GM21447 (cell line): ENCODE measurements around the gene TMC2.
"Not testable (repeated sequence)": the region's sequence is repeated elsewhere in the genome, so short reads cannot be mapped to it uniquely, and the experiment has no call there.

Experiments
- ATAC-seq: cut with Tn5 transposase; IDR thresholded peaks from one replicate; pipeline ENCODE4 v1.9.1; 2021; ENCODE audit not compliant: unreplicated experiment

The TMC2 gene, protein sequence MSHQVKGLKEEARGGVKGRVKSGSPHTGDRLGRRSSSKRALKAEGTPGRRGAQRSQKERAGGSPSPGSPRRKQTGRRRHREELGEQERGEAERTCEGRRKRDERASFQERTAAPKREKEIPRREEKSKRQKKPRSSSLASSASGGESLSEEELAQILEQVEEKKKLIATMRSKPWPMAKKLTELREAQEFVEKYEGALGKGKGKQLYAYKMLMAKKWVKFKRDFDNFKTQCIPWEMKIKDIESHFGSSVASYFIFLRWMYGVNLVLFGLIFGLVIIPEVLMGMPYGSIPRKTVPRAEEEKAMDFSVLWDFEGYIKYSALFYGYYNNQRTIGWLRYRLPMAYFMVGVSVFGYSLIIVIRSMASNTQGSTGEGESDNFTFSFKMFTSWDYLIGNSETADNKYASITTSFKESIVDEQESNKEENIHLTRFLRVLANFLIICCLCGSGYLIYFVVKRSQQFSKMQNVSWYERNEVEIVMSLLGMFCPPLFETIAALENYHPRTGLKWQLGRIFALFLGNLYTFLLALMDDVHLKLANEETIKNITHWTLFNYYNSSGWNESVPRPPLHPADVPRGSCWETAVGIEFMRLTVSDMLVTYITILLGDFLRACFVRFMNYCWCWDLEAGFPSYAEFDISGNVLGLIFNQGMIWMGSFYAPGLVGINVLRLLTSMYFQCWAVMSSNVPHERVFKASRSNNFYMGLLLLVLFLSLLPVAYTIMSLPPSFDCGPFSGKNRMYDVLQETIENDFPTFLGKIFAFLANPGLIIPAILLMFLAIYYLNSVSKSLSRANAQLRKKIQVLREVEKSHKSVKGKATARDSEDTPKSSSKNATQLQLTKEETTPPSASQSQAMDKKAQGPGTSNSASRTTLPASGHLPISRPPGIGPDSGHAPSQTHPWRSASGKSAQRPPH

DNA sequence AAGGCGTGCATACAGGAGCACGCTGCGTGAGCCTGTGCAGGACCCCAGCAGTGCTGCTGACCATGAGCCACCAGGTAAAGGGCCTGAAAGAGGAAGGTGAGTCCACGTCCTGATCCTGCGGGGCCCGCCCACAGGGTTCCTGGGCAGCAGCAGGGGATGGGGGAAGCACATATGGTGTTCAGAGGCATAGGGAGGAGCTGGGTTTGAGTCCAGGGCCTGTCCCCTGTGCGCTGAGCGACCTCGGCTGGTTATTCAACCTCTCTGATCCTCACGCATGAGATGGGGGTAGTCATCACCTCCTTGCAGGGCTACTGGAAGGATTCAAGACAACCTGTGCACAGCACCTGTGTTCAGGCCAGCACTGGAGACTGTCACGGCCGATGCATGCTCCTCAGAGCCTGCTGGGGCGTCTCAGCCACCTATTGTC, at the start of gene TMC2:
TSS of gene TMC2 (plus strand) at position 14 of the 427 bp plus-strand sequence. CDS start at position 63, 49 bp downstream.
- no peak for ATAC-seq

- ATAC-seq = not testable (repeated sequence)
Measured at GRCh38 chr20:2502808-2503384, 33.5 kb upstream of the TMC2 start.

GRCh38 chr20:2504803-2505202, 31.6 kb upstream of the TMC2 start:
- not testable (repeated sequence) for ATAC-seq

DNA sequence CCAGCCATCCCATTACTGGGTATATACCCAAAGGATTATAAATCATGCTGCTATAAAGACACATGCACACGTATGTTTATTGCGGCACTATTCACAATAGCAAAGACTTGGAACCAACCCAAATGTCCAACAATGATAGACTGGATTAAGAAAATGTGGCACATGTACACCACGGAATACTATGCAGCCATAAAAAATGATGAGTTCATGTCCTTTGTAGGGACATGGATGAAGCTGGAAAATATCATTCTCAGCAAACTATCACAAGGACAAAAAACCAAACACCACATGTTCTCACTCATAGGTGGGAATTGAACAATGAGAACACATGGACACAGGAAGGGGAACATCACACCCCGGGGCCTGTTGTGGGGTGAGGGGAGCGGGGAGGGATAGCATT, 29.9 kb upstream of the TMC2 start:
- not testable (repeated sequence) for ATAC-seq

DNA sequence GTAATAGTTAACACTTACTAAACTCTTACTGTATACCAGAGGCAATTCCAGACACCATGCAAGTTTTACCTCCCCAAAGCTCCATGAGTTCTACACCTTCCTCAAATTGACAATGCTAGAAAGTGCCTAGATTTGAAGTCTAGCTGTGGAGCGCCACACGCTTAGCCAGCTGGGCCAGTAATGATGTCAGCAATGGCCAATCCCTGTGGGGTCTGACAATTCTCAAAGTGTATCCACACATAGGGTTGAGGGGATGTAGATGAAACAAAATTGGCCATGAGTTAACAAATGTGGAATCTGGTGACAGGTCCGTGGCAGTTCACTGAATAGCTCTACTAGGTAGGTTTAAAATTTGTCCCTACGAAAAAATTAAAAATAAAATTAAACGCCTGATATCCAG, 28.9 kb upstream of the TMC2 start:
- no peak for ATAC-seq

GRCh38 chr20:2507875-2508630, 28.3 kb upstream of the TMC2 start:
- peak; percentile 8 for ATAC-seq

DNA sequence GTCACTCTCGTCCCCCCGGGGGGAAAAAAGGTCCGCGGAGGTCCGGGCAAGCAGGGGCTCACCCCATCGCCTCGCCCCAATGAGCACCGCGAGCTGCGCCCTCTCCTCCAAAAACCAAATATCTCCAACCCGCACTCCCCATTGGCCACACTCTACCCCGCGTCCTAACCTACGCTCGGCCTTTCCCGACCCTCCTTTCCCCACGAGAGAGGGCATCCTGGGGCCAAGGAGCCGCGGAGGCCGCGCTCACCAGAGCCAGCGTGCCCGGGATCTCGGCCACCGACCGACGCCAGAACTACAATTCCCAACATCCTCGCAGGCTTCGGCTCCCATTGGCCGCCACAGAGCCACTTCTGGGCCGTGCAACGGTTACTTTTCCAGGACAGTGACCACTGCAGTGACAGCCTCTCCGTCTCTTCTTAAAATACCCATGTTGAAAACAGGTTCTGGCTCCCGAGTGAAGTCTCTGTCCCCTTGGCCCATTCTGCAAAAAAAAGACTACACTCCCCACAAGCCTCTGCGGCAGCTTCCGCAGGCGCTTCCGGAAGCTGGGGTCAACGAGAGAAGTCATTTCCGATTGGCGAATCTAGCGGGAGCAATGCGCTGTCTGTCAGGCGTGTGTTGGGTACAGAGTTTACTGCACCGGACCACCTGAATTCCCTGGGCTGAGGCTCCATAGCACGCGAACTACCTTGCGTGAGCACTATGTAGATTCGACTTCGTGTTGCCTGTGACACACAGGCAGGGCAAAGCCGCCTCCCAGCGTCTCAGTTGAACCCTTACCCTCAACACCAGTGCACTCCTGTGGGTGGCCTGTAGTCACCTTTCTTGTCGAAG, 27.5 kb upstream of the TMC2 start, which contains the start of gene ZNF343:
TSS of gene ZNF343 (minus strand) at position 285 of the 837 bp plus-strand sequence. CDS start 15,020 bp downstream, outside the sequence.
- ATAC-seq = peak; percentile 96

GRCh38 chr20:2509468-2509781, 26.9 kb upstream of the TMC2 start:
- no peak for ATAC-seq

- no peak for ATAC-seq
Measured at GRCh38 chr20:2509794-2510193, 26.6 kb upstream of the TMC2 start.

DNA sequence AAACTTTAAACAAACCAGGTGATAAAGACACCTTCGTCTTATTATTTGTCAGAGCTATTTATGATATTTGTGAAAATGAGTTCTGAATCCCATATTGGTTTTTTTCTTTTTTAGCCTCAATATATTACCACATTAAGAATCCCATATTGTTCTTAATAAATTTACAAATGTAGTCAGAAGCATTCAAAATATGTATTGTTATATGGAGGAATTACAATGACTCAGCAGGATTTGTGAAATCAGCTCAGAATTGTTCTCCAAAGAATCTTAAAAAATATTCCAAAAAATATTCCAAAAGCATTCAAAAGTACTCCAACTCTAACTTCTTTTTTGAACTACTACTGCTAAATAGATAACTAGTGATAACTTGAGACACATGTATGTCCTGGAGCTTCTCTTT, 21.2 kb upstream of the TMC2 start:
- no peak for ATAC-seq

DNA sequence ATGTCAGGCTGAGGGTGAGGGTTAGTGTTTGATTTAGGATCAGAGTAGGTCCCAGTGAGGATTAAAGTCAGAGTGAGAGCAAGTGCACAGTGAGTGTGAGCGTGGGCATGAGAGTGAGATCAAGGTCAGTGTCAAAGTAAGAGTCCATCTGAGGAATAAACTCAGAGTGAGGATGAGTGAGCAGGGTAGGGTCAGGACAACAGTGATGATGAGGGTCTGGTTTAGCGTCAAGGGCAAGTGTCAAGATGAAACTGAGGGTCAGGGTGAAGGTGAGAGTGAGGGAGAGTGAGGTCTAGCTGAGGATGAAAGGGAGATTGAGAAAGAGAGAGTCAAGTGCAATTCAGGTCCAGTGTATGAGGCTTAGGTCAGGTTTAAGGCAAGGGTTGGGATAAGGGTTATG, 20.0 kb upstream of the TMC2 start:
- ATAC-seq = no peak

- ATAC-seq = no peak
Measured at GRCh38 chr20:2518096-2518495, 18.3 kb upstream of the TMC2 start.

DNA sequence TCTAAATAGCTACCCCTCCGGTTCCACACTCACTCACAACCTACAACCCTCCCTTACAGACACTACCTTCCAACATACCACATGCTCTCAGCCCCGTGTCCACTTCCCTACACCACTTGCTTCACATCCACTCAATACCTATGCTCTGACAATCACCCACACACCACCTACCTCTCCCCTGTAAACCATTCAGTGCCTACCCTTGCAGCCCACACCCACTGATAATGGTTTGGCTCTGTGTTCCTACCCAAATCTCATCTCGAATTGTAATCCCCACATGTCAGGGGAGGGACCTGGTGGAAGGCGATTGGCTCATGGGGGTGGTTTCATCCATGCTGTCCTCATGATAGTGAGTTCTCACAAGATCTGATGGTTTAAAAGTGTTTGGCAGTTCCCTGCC, 17.8 kb upstream of the TMC2 start:
- ATAC-seq = no peak

- no peak for ATAC-seq
Measured at GRCh38 chr20:2519115-2519809, 17.1 kb upstream of the TMC2 start.

GRCh38 chr20:2520617-2521016, 15.8 kb upstream of the TMC2 start:
- ATAC-seq = no peak

DNA sequence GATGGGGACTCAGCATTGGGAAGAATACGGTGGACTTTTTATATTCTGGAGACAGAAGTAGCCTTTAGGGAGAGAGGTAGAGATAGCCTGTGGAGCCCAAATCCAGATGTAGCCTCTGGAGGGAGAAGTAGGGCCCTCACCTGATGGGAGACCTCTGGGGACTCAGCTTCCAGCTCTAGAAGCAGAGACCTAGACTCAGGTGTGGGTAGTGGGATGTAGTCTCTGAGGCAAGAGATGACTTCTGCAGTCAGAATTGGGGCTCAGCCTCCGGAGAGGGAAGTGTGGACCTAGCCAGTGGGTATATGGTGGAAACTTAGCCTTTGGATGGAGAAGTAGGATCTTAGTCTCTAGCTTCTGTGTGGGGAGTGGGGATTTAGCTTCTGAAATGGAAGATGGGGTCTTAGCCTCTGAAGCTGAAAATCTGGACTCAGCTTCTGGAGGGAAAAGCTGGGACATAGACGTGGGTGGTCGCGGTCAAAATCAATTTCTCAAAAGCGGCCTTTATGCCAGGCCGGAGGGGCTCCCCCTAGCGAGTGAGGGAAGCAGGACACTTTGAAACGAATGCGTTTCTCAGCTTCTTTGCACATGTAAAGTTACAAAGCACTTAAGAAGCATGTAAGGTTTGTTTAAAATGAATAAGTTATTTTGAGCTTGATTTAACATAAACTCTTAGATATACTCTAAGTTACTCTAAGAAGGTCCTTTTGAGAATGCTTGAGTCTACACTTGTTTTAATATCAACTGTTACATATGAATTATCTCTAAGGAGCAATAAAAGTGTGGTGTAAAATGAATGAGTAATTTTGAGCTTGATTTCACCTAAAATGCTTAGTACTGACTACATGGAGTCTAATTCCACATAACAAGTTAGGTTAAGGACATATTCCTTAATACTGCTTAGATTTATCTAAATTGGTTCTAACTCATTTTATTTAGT, 14.7 kb upstream of the TMC2 start:
- no peak for ATAC-seq

DNA sequence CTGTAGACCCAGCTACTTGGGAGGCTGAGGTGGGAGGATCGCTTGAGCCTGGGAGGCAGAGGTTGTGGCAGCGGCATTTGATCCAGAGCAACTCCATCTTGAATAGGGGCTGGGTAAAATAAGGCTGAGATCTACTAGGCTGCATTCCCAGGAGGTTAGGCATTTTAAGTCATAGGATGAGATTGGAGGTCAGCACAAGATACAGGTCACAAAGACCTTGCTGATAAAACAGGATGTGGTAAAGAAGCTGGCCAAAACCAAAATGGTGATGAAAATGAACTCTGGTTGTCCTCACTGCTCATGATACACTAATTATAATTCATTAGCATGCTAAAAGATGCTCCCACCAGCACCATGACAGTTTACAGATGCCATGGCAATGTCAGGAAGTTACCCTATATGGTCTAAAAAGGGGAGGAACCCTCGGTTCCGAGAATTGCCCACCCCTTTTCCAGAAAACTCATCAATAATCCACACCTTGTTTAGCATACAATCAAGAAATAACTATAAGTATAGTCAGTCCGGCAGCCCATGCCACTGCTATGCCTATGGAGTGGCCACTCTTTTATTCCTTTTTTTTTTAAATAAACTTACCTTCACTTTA, 13.4 kb upstream of the TMC2 start:
- ATAC-seq = not testable (repeated sequence)
